ENCODE data around the gene ROBO3.
A peak's percentile ranks its signal among the peaks of the same experiment; 100 is the strongest.

ROBO3 gene

GRCh38 chr11:124864176-124864891 is 898 bp upstream of the ROBO3 start:
- no peak for TF ChIP-seq Cebpa-rat (IDR thresholded peaks at IDR 0.05)

DNA sequence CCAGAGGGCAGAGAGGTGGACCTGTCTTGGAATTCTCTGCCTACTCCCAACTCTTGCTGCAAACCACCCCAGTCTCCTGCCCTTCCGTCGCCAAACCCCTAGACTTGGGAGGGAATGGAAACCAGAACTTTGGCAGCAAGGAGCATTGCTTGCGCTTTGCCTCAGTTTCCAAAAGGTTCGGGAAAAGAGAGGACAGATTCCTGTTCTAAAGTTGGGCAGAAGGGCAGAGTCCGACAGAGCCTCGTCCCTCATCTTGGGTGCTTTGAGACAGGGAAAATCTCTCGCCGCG is 396 bp upstream of the ROBO3 start:
- peaks cover 21% of the 10 kb centered on the region for H3K9me3 ChIP-seq
- no peaks in the 10 kb centered on the region for H3K4me1 ChIP-seq
- H3K27me3 ChIP-seq: peaks cover 94% of the 10 kb centered on the region
- peaks cover 32% of the 10 kb centered on the region; the same call in 1 of the 2 replicates for H4K20me1 ChIP-seq
- no peak overlapping the region for H3K4me2 ChIP-seq
- no peak overlapping the region for H3K4me3 ChIP-seq
- no peak overlapping the region for H3K27ac ChIP-seq
- TF ChIP-seq Cebpa-rat (IDR thresholded peaks at IDR 0.05): no peak
- no peak overlapping the region for H3K9ac ChIP-seq
- no peaks in the 10 kb centered on the region for H3K36me3 ChIP-seq

More at GRCh38 chr11:124864176-124864891, 898 bp upstream of the ROBO3 start:
- Histone ChIP-seq H3K4me1 (no peaks in the 10 kb centered on the region), H3K27ac (no peak overlapping the region), H3K36me3 (no peaks in the 10 kb centered on the region), H3K4me3 (no peak overlapping the region), H4K20me1 (peaks cover 32% of the 10 kb centered on the region; the same call in 1 of the 2 replicates), H3K9me3 (peaks cover 21% of the 10 kb centered on the region), H3K9ac (no peak overlapping the region), H3K27me3 (peaks cover 89% of the 10 kb centered on the region), H3K4me2 (no peak overlapping the region)

DNA sequence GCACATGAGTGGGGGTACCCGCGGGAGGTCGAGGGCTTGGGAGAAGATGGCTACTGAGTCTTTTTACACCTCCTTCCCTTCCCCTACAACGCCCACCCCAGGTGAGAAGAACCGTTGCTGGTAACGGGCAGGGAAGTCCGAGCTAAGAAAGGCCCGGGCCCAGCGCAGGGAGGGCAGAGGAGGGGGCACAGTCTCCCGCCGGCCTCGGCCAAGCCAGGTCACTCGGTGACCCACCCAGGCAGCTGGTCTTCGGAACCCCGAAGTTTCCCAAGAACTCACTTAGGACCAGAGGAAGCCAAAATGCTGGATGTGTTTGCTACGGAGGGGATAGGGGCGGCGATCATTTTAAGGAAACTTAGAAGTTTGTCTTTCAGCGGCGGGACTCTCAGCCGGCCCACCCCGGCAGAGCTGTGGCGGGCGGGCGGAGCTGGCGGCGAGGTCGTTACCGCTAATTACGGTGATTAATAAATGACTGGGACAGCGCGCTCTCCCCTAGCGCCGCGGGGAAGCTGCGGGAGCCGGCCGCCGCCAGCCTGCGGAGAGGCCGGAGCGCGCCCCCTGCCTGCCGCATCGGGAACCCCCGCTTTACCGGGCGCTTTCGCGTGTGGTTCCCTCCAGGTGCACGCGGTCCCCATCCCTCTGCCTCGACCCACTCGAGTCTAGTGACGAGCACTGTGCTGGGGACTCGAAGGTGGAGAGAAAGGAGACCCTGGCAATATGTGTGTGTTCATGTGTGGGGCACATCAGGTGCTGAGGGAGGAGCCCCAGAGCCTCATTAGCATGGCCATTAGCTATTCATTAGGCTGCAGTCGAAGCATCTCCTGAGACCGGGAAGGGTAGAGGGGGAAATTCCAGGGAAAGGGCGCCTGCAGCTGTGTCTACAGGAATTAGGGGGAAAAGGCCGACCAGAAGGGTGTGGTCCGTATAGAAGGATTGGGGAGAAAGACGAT is 945 bp downstream of the ROBO3 start:
- Histone ChIP-seq H3K36me3 (no peaks in the 10 kb centered on the region), H3K4me2 (peak overlapping the region; percentile 19; the same call in 1 of the 2 replicates), H4K20me1 (peaks cover 32% of the 10 kb centered on the region; the same call in 1 of the 2 replicates), H3K9me3 (peaks cover 21% of the 10 kb centered on the region), H3K4me1 (no peaks in the 10 kb centered on the region), H3K27ac (no peak overlapping the region), H3K4me3 (peak overlapping the region; percentile 31; the same call in 1 of the 2 replicates), H3K9ac (no peak overlapping the region), H3K27me3 (peaks cover 100% of the 10 kb centered on the region)
- TF ChIP-seq Cebpa-rat (IDR thresholded peaks at IDR 0.05): no peak

GRCh38 chr11:124867700-124868099 is 2.5 kb downstream of the ROBO3 start:
- H3K36me3 ChIP-seq: no peaks in the 10 kb centered on the region
- H4K20me1 ChIP-seq: peaks cover 32% of the 10 kb centered on the region; the same call in 1 of the 2 replicates
- no peak overlapping the region for H3K9ac ChIP-seq
- H3K4me3 ChIP-seq: no peak overlapping the region
- peaks cover 21% of the 10 kb centered on the region for H3K9me3 ChIP-seq
- peaks cover 86% of the 10 kb centered on the region for H3K27me3 ChIP-seq
- no peak for TF ChIP-seq Cebpa-rat (IDR thresholded peaks at IDR 0.05)
- H3K4me1 ChIP-seq: no peaks in the 10 kb centered on the region
- no peak overlapping the region for H3K27ac ChIP-seq
- no peak overlapping the region for H3K4me2 ChIP-seq

GRCh38 chr11:124868331-124869274 is 3.4 kb downstream of the ROBO3 start:
- no peak overlapping the region for H3K4me2 ChIP-seq
- no peak overlapping the region for H3K4me3 ChIP-seq
- H3K4me1 ChIP-seq: no peaks in the 10 kb centered on the region
- peaks cover 32% of the 10 kb centered on the region; the same call in 1 of the 2 replicates for H4K20me1 ChIP-seq
- H3K27me3 ChIP-seq: peaks cover 81% of the 10 kb centered on the region
- no peak for TF ChIP-seq Cebpa-rat (IDR thresholded peaks at IDR 0.05)
- H3K36me3 ChIP-seq: no peaks in the 10 kb centered on the region
- peaks cover 21% of the 10 kb centered on the region for H3K9me3 ChIP-seq
- H3K9ac ChIP-seq: no peak overlapping the region
- H3K27ac ChIP-seq: no peak overlapping the region

DNA sequence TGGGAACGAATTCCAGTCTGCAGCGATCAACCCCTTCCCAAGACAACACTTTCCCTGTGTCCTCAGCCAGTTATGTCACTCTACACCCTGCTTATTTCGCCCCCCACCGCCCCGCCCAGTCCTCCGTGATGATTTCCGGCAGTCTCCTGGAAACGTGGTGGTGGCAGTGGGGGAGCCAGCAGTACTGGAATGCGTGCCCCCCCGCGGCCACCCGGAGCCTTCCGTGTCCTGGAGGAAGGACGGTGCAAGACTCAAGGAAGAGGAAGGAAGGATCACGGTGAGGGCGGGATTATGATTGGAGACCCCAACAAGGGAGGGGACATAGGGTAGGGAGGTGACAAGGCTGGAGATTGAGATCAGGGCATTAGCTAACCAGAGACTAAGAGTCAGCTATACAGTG is 4.1 kb downstream of the ROBO3 start:
- Histone ChIP-seq H3K36me3 (no peaks in the 10 kb centered on the region), H3K4me3 (no peak overlapping the region), H3K4me2 (no peak overlapping the region), H3K27me3 (peaks cover 74% of the 10 kb centered on the region), H3K4me1 (no peaks in the 10 kb centered on the region), H4K20me1 (peaks cover 29% of the 10 kb centered on the region; the same call in 1 of the 2 replicates), H3K9me3 (peaks cover 21% of the 10 kb centered on the region), H3K9ac (no peak overlapping the region), H3K27ac (no peak overlapping the region)
- TF ChIP-seq Cebpa-rat (IDR thresholded peaks at IDR 0.05): no peak

DNA sequence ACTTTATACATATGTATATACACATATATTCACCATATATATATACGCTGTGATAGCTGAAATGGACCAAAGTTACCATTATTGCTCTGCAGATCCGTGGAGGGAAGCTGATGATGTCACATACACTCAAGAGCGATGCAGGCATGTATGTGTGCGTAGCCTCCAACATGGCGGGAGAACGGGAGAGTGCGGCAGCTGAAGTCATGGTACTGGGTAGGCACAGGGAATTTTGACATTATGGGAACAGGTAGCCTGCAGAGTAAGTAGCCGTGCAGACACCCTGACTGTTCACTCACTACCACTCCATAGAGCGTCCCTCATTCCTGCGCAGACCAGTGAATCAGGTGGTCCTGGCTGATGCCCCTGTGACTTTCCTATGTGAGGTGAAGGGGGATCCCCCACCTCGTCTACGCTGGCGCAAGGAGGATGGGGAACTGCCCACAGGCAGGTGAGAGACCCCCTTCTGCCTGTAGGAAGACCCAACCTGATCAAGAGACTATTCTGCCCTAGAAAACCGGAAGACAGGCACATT is 4.7 kb downstream of the ROBO3 start:
- Histone ChIP-seq H3K9me3 (peaks cover 18% of the 10 kb centered on the region), H3K4me1 (no peaks in the 10 kb centered on the region), H3K27ac (no peak overlapping the region), H3K9ac (no peak overlapping the region), H3K36me3 (no peaks in the 10 kb centered on the region), H3K4me2 (no peak overlapping the region), H3K27me3 (peaks cover 68% of the 10 kb centered on the region), H4K20me1 (peaks cover 23% of the 10 kb centered on the region; the same call in 1 of the 2 replicates), H3K4me3 (no peak overlapping the region)
- no peak for TF ChIP-seq Cebpa-rat (IDR thresholded peaks at IDR 0.05)

DNA sequence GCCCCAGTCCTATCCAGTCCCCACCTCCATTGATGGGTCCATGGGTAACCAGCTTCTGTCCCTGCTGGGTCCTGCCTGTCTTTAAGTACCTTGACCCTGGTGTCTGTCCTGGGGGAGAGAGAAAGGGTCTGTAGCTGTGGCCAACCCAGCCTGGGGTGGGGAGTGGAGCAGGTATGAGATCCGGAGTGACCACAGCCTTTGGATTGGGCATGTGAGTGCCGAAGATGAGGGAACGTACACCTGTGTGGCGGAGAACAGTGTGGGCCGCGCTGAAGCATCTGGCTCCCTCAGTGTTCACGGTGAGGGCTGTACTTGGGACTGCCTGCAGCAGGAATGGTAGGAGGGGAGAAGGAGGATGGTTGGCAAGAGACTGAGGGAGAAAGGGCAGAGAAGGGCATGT is 5.2 kb downstream of the ROBO3 start:
- TF ChIP-seq Cebpa-rat (IDR thresholded peaks at IDR 0.05): no peak
- H3K9ac ChIP-seq: no peak overlapping the region
- no peak overlapping the region for H3K27ac ChIP-seq
- H3K4me2 ChIP-seq: no peak overlapping the region
- peaks cover 1% of the 10 kb centered on the region for H3K4me1 ChIP-seq
- peaks cover 18% of the 10 kb centered on the region; the same call in 1 of the 2 replicates for H4K20me1 ChIP-seq
- peaks cover 63% of the 10 kb centered on the region for H3K27me3 ChIP-seq
- no peak overlapping the region for H3K4me3 ChIP-seq
- peaks cover 13% of the 10 kb centered on the region for H3K9me3 ChIP-seq
- no peaks in the 10 kb centered on the region for H3K36me3 ChIP-seq

DNA sequence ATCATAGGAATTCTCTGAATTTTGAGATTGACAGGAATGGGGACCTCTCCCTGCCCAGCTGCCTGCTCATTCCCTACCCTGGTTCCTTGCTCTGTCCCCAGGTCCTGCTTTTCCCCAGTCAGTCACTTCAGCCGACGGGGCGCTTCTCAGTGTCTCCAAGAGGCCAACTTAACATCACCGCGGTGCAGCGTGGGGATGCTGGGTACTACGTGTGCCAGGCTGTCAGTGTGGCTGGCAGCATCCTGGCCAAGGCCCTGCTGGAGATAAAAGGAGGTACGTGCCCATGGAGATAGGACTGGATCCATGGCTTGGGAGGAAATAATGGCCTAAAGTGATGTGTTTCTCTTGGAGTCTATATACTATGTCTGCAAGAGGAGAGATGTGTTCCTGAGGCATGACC is 7.0 kb downstream of the ROBO3 start:
- TF ChIP-seq Cebpa-rat (IDR thresholded peaks at IDR 0.05): no peak
- Histone ChIP-seq H3K4me2 (no peak overlapping the region), H3K36me3 (no peaks in the 10 kb centered on the region), H3K27me3 (peaks cover 44% of the 10 kb centered on the region), H3K4me3 (no peak overlapping the region), H3K9ac (no peak overlapping the region), H4K20me1 (no peaks in the 10 kb centered on the region; the same call in 1 of the 2 replicates), H3K27ac (no peak overlapping the region), H3K9me3 (no peaks in the 10 kb centered on the region), H3K4me1 (peaks cover 14% of the 10 kb centered on the region)

Measured in BLaER1 (cell line).